Prostate gland (tissue), 2 donors: ENCODE results near the gene ACSM6.

Source experiments
- CTCF ChIP-seq, 4 experiments: fragments of 200-600 bp in 2 of 4; fragments of 450-650 bp in 2 of 4; sonication (generic) in 2 of 4; IDR thresholded peaks; 1 replicate in 3 of 4; 2 replicates in 1 of 4; pipeline ENCODE4 v1.5.1; 2016 to 2019; ENCODE audit warnings: antibody characterized with exemption in 4 of 4, mild to moderate bottlenecking in 2 of 4, moderate library complexity in 2 of 4
- POLR2A ChIP-seq: fragments of 450-650 bp; IDR thresholded peaks from one replicate; pipeline ENCODE4 v1.6.1; 2016; ENCODE audit warnings: antibody characterized with exemption, mild to moderate bottlenecking
- POLR2AphosphoS5 ChIP-seq: sonication (generic); formaldehyde crosslinking; IDR thresholded peaks from one replicate; pipeline ENCODE4 v1.6.1; 2017; ENCODE audit warnings: antibody characterized with exemption

GRCh38 chr10:95266674-95267095 lies 72.6 kb downstream of the ACSM6 start:
- no peak for TF ChIP-seq CTCF (IDR thresholded peaks at IDR 0.05)
- TF ChIP-seq POLR2AphosphoS5: peak; percentile 61
- peak; percentile 2 for TF ChIP-seq POLR2A
